ENCODE results near the gene QKI.

DNA sequence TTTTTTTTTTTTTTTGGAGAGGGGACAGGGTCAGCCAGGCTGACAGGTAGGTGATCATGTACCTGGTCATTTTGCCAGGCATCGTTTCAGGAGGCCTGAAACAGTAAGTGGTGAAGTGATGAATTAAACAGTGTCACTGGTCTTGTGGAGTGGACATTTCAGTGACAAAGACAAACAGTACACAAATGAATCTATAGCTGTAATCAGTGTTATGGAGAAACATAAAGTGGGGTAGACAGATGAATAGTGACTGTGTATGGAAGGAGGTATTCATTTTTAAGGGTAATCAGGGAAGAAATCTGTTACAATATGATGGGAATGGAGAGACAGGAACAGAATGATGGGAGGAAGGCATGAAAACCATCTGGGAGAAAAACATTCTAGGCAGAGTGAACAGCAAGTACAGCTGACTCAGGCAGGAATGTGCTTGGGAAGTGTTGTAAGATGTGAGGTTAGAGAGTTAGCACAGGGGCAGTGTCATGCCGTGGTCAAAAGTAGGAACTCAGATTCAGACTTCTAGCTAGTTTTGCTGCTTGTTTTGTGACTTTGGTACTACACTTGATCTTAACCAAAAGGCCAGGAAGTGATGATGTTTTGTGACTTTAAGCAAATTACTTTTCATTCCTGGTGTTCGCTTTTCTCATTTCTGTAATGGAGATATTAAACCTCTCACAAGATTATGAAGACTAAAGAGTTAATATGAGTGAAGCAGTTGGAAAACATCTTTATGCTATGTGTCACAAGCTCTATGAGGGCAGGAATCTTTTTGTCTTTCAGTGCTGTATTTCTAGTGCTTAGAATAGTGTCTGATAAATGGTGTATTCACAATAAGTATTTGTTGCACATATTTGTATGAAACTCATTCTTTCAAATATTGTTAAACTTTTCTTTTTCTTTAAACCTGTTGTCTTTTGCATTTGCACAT, 43.4 kb downstream of the QKI start:
- TF ChIP-seq, protein P1, sequence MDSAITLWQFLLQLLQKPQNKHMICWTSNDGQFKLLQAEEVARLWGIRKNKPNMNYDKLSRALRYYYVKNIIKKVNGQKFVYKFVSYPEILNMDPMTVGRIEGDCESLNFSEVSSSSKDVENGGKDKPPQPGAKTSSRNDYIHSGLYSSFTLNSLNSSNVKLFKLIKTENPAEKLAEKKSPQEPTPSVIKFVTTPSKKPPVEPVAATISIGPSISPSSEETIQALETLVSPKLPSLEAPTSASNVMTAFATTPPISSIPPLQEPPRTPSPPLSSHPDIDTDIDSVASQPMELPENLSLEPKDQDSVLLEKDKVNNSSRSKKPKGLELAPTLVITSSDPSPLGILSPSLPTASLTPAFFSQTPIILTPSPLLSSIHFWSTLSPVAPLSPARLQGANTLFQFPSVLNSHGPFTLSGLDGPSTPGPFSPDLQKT (IDR thresholded peaks at IDR 0.05; ENCODE audit: borderline replicate concordance, low read depth, low read length): no peak
- TF ChIP-seq CTCF (tag by site-specific recombination; IDR thresholded peaks at IDR 0.05): no peak

All from HEK293 (cell line).